ENCODE results near the gene HNRNPUL1.
"Not testable (repeated sequence)": the region's sequence is repeated elsewhere in the genome, so short reads cannot be mapped to it uniquely, and the experiment has no call there.

The HNRNPUL1 gene

GRCh38 chr19:41325947-41326706 lies 62.0 kb downstream of the HNRNPUL1 start:
- DNase-seq (ENCODE audit: low spot score) = peak; percentile 75

GRCh38 chr19:41327076-41327575 lies 63.0 kb downstream of the HNRNPUL1 start:
- DNase-seq (ENCODE audit: low spot score) = no peak

GRCh38 chr19:41327576-41328156 lies 63.5 kb downstream of the HNRNPUL1 start:
- DNase-seq (ENCODE audit: low spot score) = no peak

- no peak for DNase-seq (ENCODE audit: low spot score)
Measured at GRCh38 chr19:41328157-41328841, 64.1 kb downstream of the HNRNPUL1 start.

- no peak for DNase-seq (ENCODE audit: low spot score)
Measured at GRCh38 chr19:41328842-41329225, 64.7 kb downstream of the HNRNPUL1 start.

- no peak for DNase-seq (ENCODE audit: low spot score)
Measured at GRCh38 chr19:41330481-41330880, 66.3 kb downstream of the HNRNPUL1 start.

GRCh38 chr19:41330946-41331678 lies 66.9 kb downstream of the HNRNPUL1 start:
- DNase-seq (ENCODE audit: low spot score) = no peak

GRCh38 chr19:41332000-41332399 lies 67.8 kb downstream of the HNRNPUL1 start:
- no peak for DNase-seq (ENCODE audit: low spot score)

- DNase-seq (ENCODE audit: low spot score) = no peak
Measured at GRCh38 chr19:41332468-41332867, 68.3 kb downstream of the HNRNPUL1 start.

- DNase-seq (ENCODE audit: low spot score) = no peak
Measured at GRCh38 chr19:41334793-41335192, 70.6 kb downstream of the HNRNPUL1 start.

- no peak for DNase-seq (ENCODE audit: low spot score)
Measured at GRCh38 chr19:41335467-41335866, 71.3 kb downstream of the HNRNPUL1 start.

GRCh38 chr19:41339936-41340335 lies 75.8 kb downstream of the HNRNPUL1 start:
- DNase-seq (ENCODE audit: low spot score) = peak; percentile 78

- no peak for DNase-seq (ENCODE audit: low spot score)
Measured at GRCh38 chr19:41341669-41342490, 77.7 kb downstream of the HNRNPUL1 start.

GRCh38 chr19:41344162-41344561 lies 80.0 kb downstream of the HNRNPUL1 start:
- no peak for DNase-seq (ENCODE audit: low spot score)

GRCh38 chr19:41346916-41347315 lies 82.7 kb downstream of the HNRNPUL1 start:
- not testable (repeated sequence) for DNase-seq (ENCODE audit: low spot score)

- DNase-seq (ENCODE audit: low spot score) = no peak
Measured at GRCh38 chr19:41350735-41351338, 86.7 kb downstream of the HNRNPUL1 start.

GRCh38 chr19:41351339-41352245 lies 87.4 kb downstream of the HNRNPUL1 start:
- DNase-seq (ENCODE audit: low spot score) = peak; percentile 75

- no peak for DNase-seq (ENCODE audit: low spot score)
Measured at GRCh38 chr19:41352279-41352608, 88.1 kb downstream of the HNRNPUL1 start.

GRCh38 chr19:41352609-41353465 lies 88.7 kb downstream of the HNRNPUL1 start:
- peak; percentile 69 for DNase-seq (ENCODE audit: low spot score)
